Stimulated activated CD4-positive, alpha-beta T cell treated with anti-CD3 and anti-CD28 coated beads, Interleukin-12 subunit alpha, Interleukin-12 subunit beta, amount 100 ng/mL, for 24 hours (primary cell): ENCODE data around the gene MYO3B.

Experiments used
- DNase-seq, 2 experiments: peaks; one replicate each; pipeline ENCODE4 v3.0.0-alpha.2; 2020; ENCODE audit warnings: low read depth in 2 of 2

MYO3B gene

DNA sequence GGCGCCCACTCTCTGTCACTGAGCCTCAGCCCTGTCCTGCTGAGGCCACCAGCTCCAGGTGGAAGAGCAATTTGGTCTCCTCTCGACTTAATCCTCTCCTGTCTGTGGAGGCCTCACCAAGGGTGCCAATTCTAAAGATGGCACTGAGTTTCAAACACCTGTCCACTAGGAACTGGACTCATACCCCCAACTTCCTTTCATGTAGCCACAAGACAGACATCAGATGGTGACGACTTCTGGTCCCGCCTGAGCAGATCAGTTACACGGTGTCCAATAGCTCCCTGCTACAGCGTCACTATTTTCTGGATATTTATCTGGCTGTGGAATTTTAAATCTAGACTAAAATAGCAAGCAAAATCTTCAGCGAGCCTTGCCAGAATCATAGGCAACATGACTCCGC lies 512.7 kb downstream of the MYO3B start:
- DNase-seq, result no peak

- DNase-seq, result no peak
Measured at GRCh38 chr2:170694316-170694715, 516.4 kb downstream of the MYO3B start.

DNA sequence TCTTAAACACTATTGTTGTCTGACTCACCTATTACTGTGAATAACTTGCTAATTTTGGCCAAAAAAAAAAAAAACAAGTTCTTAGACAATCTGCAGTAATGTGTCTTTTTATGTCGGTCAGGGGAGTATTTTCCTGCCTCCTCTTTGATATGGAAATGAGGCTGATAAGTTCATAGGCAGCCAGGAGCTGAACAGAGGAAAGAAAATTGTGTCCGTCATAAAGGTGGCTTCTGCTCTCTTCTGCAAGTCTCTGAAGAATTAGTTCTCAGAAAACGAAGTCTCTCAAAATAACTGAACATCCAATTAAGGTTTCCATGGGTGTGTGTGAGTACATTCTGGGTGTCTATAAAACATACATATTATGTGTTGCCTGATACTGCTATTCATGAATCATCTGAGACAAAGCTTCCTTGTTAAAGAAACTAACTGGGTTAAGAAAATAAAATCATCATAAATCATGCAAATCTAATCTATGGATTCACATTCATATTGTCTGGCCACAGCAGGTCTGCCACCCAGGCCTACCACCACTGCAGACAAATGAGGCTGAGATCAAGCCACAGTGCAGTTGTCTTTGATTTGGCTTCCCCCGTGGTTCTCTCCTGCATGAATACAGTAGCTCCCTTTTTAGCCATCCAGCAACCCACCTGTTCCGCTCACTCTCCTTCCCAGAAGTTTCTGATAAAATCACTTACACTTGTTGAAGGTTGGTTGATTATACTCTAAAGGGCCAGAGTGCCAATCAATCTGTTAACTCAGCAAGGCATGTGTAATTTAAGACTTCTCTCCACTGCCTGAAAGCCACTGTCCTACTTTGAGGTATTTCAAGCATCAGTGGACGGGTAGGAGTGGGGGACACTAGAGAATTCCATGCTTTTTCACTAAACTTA lies 517.8 kb downstream of the MYO3B start:
- DNase-seq, result no peak

DNA sequence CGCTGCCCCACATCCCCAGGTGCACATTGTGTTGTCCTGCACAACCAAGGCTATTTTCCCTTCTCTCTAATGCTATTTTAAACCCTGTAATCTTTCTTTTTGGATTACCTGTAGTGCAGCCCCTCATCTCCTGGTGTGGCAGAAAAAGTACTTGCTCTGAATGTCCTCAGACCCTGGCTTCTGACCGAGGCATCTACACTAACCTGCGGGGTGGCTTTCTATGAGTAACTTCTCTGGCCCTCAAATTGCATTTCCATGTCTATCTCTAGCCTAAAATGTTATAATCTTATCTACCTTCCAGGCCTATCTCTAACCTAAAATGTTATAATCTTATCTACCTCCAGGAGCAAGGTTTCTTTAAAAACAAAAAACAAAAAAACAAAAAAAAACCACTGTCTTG lies 519.0 kb downstream of the MYO3B start:
- DNase-seq, result no peak

DNA sequence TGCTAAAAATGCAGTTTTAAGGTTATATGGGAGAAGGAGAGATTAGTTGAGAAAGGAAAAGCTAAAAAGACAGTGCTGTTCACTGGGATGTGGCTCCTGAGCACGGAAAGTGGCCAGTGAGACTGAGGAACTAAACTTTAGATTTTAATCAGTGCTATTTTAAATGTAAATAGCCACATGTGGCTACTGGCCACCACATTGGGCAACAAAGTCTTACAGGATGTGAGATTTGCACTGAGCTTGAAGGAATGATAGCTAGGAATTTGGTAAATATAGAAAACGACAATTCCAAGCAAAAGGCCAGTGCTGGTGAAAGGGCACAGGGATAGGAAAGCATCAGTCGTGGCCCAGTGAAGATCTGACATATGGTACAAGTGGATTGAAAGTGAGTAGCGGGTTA lies 523.1 kb downstream of the MYO3B start:
- no peak for DNase-seq

- DNase-seq, result no peak
Measured at GRCh38 chr2:170703776-170704476, 526.0 kb downstream of the MYO3B start.
